Measurements from ENCODE around the gene CRTC1.

The CRTC1 gene

DNA sequence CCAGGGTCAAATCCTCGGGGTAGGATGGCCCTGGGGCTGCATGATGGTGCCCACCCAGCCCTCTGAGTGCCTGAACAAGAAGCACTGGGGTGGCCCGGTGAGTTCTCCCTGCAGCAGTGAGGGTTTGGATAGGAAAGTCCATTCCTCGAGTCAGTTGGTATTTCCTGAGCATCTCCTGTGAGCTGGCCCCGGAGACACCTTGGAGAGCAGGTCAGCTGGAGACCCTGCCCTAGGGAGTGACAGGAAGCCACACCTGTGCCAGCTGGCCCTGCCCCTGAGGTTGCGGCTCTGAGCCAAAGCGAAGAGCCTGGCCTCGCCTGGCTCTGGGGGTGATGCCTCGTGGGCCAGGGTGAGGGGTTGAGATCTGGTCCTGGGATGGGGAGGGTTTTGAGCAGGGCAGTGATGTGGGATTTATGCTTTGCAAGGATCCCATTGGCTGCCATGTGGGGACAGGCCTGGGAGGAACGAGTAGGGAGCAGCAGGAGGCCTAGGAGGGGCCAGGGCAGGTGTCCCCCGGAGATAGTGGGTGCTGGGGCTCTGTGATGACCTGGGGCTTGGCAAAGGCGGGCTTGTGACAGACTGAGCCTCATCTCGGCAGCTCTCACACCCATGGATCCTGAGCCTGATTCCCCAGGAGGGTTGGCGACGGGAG, 16.0 kb downstream of the CRTC1 start:
- FAIRE-seq, result no peak
- DNase-seq (ENCODE audit: low spot score), result no peak

DNA sequence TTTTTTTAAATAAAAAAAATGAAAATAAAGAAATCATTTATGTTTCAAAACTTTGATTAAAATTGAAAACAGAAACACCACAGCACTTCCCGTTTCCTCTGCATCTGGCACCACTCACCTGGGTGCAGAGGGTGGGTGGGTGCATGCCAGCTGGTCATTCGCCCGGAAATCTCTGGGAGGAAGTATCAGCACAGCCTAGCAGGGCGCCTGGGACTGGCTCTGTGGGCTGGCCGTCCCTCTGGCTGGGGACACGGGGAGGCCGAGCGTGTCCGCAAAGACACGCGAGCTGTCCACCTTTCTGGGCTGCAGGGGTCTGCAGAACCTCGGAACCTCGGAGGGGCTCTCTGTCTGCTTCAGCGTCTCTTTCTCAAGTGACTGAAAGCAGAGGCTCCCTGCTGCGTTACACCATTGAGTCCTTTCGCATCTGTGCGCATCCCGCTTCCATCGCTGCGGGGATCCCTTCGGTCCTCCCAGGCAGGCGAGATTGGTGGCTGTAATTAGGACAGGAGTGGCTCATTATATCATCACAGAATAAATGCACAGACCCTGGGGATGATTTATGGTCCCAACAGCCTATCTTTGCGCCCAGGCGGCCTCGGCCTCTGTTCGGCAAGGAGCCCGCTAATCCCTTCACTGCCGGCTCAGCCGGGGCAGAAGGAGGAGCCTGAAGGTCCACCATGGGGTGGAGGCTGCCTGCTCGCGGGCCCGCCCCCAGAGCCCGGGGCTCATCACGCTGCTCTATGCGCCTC, 17.2 kb downstream of the CRTC1 start:
- DNase-seq (ENCODE audit: low spot score) (peak; percentile 35), FAIRE-seq (no peak)

DNA sequence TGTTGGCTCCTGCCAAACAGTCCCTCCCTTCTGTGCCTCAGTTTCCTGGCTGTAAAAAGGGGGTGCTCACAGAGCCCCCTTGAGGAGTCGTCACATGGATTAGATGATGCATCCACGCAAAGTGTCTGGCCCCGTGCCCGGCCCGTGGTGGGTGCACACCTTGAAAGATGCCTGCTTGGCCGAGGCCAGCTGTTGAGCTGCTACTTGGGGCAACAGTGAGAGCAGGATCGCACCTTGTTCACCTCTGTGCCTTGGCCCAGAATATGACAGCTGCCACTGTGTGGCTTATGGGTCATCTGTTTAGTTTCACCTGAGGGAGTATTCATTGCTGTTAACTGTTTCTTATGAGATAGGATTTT, 17.7 kb downstream of the CRTC1 start:
- FAIRE-seq, result no peak

DNA sequence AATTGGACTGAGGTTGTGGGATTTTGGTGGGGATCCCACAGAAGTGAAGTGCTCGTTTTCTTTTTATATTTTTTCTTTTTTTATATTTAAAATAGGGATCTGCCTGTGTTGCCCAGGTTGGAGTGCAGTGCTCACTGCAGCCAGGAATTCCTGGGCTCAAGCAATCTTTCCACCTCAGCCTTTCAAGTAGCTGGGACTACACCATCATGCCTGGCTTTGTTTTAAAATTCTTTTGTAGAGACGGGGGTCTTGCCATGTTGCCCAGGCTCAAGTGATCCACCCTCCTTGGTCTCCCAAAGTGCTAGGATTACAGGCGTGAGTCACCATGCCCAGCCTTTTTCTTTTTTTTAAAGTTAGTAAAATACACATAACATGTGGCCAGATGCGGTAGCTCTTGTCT, 20.6 kb downstream of the CRTC1 start:
- FAIRE-seq, result no peak
- DNase-seq (ENCODE audit: low spot score), result no peak

More for the DNA sequence above, 17.7 kb downstream of the CRTC1 start:
- DNase-seq (ENCODE audit: low spot score), result no peak

DNA sequence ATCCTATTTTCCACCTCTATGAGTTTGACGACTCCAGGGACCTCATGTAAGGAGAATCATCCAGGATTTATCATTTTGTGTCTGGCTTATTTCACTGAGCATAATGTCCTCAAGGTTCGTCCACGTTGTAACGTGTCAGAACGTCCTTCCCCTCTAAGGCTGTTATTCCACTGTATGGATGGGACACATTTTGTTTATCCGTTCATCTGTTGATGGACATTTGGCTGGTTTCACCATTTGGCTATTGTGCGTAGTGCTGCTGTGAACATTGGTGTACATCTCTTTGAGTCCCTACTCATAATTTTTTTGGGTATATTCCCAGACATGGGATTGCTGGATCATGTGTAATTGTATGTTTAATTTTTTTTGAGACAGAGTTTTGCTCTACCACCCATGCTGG, 21.5 kb downstream of the CRTC1 start:
- DNase-seq (ENCODE audit: low spot score) (no peak), FAIRE-seq (no peak)

DNA sequence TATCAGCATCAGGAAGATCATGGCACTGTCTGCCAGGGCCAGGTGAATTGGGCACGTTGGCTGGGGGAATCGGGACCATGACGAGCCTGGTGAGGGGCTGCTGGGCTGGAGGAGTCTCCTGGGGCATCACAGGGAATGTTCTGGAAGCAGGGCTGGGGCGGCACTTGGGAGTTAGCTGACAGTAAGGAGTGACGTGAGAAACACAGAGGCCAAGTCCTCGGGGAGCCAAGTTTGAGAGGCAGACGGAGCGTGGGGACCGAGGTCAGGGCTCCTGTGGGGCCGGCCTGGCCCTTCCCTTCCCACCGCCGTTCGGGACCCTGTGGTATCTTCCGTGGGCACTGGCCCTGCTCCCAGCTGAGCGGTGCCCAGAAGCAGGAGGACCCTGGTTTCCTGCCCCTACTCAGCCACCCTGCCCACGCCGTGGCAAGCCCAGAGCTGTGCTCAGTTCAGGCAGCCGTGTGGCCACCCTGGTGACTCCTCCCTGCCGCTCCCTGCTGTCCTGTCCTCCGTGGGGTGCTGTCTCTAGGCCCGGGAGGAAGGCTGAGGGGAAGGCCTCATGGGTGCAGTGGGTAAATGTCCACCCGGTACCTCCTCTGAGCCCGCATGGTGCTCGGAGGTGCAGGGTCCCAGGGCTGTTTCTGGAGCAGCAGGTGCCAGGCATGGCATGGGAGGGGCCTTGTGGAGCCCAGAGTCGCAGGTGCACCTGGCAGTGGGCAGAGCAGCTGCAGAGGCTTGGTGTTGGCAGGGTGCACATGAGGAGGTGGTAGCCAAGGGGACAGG, 25.2 kb downstream of the CRTC1 start:
- FAIRE-seq, result no peak
- DNase-seq (ENCODE audit: low spot score), result no peak

DNA sequence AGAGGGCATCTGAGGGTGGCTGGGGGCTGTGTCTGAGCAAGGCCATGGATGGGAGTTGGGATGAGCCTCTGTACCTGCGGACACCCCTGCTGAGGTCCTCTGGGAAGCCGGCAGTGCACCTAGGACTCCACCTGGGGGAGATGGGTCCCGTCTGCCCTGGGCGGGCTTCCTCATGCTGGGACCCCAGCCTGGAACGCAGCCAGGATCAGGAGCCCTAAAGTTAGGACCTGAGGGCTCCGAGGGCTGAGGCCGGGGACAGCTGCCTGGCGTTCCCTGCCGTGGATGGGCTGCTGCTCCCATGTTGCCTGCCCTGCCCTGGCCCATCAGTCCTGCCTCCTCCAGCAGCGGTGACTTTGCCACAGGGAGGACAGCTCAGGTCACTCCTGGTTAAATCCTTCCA, 26.1 kb downstream of the CRTC1 start:
- FAIRE-seq, result no peak
- no peak for DNase-seq (ENCODE audit: low spot score)

DNA sequence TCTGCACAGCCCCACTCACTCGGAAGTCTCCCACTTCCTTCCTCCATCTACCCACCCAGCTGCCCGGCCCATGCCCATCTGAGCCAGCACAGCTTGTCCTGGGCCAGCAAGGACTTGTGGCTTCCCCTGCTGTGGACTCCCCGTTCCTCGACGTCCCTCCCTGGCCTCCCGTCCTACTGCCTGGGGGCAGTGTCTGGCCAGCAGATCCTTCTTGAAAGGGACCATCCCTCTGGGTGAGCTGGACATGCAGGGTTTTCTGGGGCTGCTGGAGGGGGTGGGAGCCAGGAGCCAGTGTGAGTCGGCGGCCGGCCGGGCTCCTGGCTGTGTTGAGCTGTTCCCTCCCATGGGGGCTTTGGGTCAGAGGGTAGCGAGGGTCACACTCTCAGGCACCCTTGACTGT, 26.7 kb downstream of the CRTC1 start:
- FAIRE-seq, result no peak
- no peak for DNase-seq (ENCODE audit: low spot score)

DNA sequence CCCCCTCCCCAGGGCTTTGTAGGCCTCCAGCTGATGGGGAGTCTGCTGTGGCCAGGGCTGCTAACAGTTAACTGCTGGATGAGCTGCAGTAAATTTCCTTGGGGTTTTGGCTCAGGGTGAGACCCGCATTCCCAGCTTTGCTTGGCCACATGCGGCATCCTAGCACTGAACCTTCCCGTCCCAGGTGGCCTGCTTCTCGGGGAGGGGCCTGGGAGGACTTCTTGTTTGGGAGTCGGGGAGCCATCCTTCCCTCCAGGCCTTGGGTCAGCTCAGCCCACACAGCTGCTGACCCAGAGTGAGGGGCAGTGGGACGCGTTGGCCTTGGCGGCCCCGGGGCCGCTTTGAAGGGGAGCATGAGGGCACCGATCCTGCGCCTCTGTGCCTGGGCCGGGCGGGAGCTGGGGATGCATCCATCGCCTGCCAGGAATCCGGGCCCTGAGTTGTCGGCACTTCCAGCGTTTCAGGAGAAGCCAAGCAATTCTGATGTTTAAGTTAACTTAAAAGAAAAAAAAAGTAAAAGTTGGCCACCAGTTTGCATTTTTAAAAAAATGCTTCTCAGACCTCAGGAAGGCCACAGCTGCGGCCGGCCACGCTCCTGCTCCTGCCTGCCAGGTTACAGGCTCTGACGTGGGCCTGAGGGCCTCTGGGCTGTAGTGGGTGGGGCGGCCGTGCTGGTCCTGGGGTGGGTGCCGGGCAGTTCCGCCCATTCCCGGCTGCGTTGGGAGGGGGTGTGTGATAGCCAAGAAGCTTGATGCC, 27.7 kb downstream of the CRTC1 start:
- FAIRE-seq, result no peak

DNA sequence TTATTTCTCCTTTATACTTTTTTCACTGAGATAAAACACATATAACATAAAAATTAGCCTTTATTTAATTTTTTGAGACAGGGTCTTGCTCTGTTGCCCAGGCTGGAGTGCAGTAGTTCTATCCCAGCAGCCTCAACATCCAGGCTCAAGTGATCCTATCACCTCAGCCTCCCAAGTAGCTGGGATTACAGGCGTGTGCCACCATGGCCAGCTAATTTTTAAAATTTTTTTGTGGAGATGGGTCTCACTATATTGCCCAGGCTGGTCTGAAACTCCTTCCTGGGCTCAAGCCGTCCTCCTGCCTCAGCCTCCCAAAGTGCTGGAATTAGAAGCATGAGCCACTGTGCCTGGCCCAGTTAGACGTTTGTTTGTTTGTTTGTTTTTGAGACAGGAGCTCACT, 28.4 kb downstream of the CRTC1 start:
- no peak for DNase-seq (ENCODE audit: low spot score)
- no peak for FAIRE-seq

More for the DNA sequence above, 27.7 kb downstream of the CRTC1 start:
- no peak for DNase-seq (ENCODE audit: low spot score)

DNA sequence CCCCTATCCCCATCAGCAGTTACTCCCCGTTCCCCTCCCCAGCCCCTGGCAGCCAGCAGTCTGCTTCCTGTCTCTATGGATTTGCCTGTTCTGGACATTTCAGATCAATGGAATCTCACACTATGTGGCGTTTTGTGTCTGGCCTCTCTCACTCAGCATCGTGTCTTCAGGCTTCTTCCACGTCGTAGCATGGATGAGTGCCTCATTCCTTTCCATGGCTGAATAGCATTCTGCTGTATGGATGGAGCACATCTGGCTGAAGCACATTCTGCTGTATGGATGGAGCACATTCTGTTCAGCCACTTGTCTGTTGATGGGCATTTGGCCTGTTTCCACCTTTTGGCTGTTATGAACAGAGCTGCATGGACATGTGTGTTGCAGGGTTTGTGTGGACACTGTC, 29.5 kb downstream of the CRTC1 start:
- DNase-seq (ENCODE audit: low spot score), result no peak

DNA sequence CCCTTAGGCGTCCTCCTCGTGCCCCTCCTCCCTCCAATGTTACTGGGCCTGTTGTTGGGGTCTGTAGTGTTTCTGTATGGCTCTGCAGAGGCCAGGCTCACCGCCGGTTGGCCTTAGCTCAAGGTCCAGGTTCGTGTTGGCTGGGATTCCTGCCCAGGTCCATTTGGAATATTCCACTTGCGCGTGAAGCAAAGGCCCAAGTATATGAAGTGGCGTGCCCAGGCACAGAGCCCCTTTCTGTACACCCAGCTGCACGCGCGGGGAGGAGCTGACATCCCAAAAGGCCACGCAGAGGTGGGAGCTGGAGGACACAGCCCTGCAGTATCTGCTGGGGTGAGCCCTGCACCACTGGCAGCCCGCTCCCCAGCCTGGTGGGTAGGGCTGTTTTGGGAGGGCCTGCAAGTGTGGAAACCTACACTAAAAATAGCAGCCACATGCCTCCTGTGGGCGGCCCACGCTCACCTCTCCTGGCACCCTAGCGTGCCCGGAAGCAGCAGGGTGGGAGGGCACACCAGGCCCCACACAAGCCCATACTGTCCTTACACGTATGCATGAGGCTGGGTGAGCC, 30.2 kb downstream of the CRTC1 start:
- DNase-seq (ENCODE audit: low spot score) (no peak), FAIRE-seq (no peak)

More for the DNA sequence above, 29.5 kb downstream of the CRTC1 start:
- FAIRE-seq, result no peak

DNA sequence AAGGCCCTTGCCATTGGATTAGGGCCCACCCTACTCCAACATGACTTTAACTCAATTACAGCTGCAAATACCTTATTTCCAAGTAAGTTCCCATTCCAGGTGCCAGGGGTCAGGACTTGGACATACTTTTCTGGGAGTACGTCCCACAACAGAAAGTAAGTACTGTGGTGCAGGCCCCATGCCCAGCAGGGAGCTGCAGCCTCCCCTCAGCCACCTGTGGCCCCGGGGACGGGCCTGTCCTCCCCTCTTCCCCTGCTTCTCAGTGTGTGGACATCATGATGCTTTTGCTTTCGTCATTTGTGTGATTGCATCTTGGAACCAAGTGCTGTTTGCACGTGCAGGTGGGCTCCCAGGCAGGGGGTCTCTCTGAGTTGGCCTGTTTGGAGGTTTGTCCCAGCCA, 31.9 kb downstream of the CRTC1 start:
- FAIRE-seq (no peak), DNase-seq (ENCODE audit: low spot score) (no peak)

DNA sequence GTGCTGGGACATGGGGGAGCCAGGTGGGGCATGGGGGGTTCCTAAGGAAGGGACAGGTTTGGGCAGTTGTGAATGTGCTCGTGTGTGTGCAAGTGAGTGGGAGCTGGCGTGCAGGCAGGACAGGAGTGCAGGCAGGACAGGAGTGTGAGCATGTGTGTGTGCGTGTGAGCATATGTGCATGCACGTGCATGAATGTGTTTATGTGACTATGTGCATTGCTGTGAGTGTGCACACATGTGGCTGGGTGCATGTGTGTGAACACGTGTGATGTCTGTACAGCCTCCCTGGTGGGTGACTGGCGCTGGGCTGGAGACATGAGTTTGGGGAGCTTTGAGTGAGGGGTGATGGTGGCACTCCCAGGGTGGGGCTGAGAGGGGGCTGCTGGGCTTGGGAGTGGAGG, 33.4 kb downstream of the CRTC1 start:
- DNase-seq (ENCODE audit: low spot score) (no peak), FAIRE-seq (no peak)

DNA sequence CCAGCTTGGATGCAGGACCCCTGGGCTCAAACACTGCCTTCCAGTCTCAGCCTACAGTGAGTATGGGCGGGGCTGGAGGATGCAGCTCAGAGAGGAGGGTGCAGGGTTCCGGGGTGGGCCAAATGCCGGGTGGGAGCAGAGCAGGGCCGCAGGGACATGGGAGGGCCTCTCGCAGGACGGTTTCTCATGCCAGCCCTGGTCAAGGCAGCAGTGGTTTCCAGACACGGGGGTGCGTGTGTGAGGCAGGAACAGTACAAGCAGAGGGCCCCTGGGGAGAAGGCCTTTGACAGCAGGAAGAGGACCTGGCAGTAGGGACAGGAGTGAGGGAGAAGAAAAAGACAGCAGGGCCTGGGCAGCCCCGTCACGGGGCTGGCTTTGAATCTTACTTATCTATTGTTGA, 34.1 kb downstream of the CRTC1 start:
- DNase-seq (ENCODE audit: low spot score), result no peak
- FAIRE-seq, result no peak

DNA sequence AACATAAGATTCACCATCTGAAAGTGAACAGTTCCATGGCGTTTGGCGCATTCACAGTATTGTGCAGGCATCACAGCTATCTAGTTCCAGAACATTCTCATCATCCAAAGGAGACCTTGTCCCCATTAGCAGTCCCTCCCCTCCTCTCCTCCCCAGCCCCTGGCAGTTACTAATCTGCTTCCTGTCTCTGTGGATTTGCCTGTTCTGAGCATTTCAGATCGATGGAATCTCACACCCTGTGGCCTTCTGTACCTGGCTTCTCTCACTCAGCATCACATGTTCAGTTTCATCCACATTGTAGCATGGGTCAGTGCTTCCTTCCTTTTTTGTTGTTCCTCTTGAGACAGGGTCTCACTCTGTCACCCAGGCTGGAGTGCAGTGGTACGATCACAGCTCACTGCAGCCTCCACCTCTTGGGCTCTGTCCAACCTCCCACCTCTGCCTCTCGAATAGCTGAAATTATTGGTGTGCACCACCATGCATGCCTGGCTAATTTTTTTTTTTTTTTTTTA, 34.6 kb downstream of the CRTC1 start:
- no peak for FAIRE-seq
- no peak for DNase-seq (ENCODE audit: low spot score)

DNA sequence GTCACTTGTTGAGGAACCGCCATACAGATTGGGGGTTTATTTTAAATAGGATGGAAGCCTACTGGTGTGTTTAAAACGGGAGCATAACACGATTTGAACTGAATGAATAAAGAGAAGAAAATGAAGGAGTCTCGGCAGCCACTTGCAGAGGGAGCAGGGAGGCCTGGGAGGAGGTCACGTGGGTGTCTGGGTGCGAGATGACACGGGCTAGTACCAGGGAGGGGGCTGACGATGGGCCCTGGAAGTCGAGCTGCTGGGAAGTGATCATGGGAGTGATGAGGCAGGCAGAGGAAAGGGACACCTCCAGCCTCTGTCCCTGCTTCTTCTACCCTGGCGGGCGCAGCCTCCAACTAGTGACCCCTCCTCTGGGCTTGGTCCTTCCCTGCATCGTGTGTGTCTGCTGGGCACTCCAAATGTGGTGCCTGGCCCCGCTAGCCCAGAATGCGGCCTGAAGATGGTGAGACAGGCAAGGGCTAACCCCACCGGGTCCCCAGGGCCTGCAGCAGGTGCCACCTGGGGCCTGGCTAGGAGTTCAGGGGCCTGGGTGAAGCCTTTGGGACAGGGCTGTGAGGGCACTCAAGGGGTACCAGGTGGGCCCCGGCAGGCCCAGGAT, 35.5 kb downstream of the CRTC1 start:
- DNase-seq (ENCODE audit: low spot score) (no peak), FAIRE-seq (no peak)

DNA sequence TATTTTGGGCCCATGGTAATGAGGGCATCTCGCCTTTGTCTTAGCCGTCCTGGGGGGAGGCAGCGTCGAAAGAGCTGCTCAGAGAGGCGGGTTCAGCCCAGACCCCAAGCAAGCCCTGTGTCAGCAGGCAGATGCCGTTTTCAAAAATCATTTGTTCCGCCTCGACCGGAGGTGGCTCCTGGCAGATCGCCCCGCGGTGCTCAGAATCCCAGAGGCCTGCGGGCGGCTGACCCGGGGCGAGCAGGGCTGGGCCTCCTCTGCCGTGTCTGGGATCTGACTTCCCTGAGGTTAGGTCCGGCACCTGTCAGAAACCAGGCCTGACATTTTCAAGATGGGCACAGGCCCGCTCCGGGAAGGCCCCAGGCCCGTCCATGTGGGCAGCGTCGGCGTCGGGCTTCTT, 36.1 kb downstream of the CRTC1 start:
- FAIRE-seq, result no peak
- no peak for DNase-seq (ENCODE audit: low spot score)

DNA sequence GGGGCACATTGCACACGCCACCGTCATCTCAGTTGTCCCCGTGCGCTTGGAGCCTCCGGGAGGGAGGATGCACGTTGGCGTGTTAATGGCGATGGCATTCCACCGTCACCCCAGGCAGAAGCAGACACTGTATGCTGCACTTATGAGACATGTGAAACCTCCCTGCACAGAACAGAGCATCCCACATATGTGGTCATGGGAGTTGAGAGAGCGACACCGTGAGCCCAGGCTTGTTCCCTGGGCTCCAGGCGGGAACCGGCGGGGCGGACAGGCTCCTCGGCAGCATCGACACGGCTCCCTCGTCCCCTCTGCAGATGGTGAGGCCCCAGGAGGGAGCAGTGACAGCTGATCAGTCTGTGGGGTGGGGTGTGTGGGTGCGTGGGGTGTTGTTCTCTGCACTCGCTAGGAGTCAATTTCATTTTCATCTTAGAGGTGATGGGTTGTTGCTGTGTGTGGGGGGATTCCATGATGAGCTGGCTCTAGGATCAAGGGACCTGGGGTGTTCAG, 40.4 kb downstream of the CRTC1 start:
- FAIRE-seq, result no peak
- DNase-seq (ENCODE audit: low spot score), result no peak

Data from RCC 7860 (cell line).